ENCODE data around the gene NCAPD3. TPM values are rescaled to one million over a fixed set of nuclear protein-coding genes. Genes with fewer than 3 reads are reported as not detected.

The NCAPD3 gene
- total and polyA plus RNA-seq, 2 of the 13 experiments (the other 11 are each of a cell fraction or from before 2014, with no cell fraction given): 20.7 to 25.6 TPM

- no peak for TF ChIP-seq NR2F1 (CRISPR knock-in tag; IDR thresholded peaks at IDR 0.05)
- no peak for TF ChIP-seq ZNF407 (CRISPR knock-in tag; IDR thresholded peaks at IDR 0.05; ENCODE audit: not compliant biosample characterization)
- no peak for TF ChIP-seq ZMYM3 (CRISPR knock-in tag; IDR thresholded peaks at IDR 0.05)
- TF ChIP-seq ZC3H4 (CRISPR knock-in tag; IDR thresholded peaks at IDR 0.05; ENCODE audit: borderline replicate concordance): no peak
- TF ChIP-seq ZNF619 (CRISPR knock-in tag; IDR thresholded peaks at IDR 0.05): 0 out of 2 replicates have a peak, but pooled peaks have one; percentile 39
- peak; percentile 25; the same call in 1 of the 2 replicates for TF ChIP-seq ZSCAN25 (CRISPR knock-in tag; IDR thresholded peaks at IDR 0.05)
- peak; percentile 65; the same call in 1 of the 2 replicates for TF ChIP-seq IKZF5 (CRISPR knock-in tag; IDR thresholded peaks at IDR 0.05)
- no peak for TF ChIP-seq ZNF646 (CRISPR knock-in tag; IDR thresholded peaks at IDR 0.05)
- TF ChIP-seq AKAP8 (CRISPR knock-in tag; IDR thresholded peaks at IDR 0.05): no peak
- TF ChIP-seq, protein P1, sequence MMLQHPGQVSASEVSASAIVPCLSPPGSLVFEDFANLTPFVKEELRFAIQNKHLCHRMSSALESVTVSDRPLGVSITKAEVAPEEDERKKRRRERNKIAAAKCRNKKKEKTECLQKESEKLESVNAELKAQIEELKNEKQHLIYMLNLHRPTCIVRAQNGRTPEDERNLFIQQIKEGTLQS (CRISPR knock-in tag; IDR thresholded peaks at IDR 0.05): no peak
These were observed 48.9 kb upstream of the NCAPD3 start (continued) for GRCh38 chr11:134272381-134273316.
